ENCODE results near the gene SDHAF3.
"Not testable (repeated sequence)": the region's sequence is repeated elsewhere in the genome, so short reads cannot be mapped to it uniquely, and the experiment has no call there.

The SDHAF3 gene

DNA sequence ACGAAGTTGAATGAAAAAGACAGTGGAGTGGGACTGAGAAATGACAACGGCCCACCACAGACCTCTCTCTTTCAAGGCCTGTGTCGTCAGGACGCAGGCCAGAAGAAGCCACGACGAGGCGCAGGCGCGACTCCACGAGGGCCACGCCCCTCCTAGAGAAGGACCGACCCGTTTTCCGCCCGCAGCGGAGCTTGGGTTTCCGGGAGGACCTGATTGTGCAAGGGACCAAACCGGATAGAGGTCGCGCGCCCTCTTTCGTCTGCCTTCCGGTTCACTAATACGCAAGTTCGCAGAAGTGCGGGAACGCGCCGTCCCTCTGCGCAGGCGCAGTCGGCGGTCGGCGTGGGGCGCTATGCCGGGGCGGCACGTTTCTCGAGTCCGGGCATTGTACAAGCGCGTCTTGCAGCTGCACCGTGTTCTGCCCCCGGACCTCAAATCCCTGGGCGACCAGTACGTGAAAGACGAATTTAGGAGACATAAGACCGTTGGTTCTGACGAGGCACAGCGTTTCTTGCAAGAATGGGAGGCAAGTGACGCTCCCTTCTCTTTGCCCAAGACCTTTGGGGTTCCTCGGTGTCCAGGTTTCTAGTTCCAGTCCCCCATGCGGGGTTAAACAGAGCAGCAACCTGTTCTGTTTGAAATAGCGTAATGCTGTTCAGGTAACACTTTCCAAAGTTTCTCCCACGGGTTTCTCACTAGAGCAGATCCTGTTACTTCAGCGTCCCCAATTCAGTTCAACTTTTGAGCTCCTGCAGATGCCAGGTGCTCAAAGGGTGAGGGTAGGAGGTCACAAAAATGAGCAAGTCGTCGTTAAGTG lies at the start of gene SDHAF3:
TSS of gene SDHAF3 (plus strand) at position 327 of the 817 bp plus-strand sequence. CDS start at position 353, 26 bp downstream.
- peak; percentile 92 to 97 for DNase-seq

- DNase-seq = not testable (repeated sequence)
Measured at GRCh38 chr7:97072025-97072424, 45.5 kb upstream of the SDHAF3 start.

GRCh38 chr7:97075928-97076327 lies 41.6 kb upstream of the SDHAF3 start:
- no peak for DNase-seq

DNA sequence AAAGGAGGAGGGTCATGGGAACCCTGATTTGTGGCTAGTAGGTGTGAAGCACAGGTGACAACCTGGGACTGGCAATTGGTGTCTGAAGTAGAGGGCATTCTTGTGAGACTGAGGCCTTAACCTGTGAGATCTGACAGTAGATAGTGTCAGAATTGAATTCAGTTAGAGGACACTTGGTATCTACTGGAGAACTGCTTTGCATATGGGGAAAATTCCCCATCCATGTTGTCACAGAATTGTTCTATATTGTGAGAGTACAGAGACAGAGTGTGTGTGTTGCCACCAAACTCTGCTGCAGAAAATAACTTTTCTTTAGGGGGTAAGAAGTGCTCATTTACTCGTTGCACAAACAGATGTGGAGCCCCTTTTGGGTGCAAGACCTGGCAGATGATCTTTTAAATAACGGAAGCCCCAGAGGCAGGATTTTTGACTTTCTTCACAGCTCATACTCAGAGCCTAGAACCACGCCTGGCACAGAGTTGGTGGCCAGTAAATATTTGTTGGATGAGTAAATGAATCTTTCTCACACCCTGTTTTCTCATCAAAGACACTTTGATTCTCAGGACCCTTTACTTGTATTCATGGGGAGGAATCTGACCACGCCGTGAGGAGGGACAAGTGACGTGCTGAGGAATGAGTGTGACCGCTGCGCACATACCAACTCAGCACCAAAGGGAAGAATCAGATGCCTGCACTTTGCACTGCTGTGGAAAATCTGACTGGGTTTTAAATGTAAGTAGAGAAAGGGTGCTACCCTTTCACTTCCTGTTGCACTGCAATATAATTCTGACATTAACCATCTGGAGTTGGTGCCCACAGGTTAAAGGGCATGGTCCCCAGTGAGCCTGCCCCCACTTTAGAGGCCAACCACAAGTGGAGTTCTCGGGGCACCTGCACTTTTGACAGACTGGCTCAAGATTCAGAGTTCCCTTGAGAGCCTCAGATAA lies 39.2 kb upstream of the SDHAF3 start:
- no peak for DNase-seq

DNA sequence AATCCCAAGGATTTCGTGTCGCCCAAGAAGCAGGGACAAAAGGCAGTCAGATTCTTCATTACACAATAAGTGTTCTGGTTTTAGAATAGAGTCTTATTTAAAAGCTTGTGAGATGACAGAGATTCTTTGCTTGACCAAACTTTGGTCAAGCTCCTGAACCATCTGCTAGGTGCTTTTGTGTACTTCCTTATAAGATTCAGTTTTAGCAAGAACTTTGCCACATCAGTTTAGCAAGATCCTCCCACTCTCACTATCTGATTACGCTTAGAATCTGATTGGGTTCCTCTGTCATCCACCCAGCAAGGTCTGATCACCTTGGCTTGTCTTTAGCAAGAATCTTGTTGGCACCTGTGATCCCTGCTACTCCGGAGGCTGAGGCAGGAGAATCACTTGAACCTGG lies 38.2 kb upstream of the SDHAF3 start:
- DNase-seq = no peak

GRCh38 chr7:97081521-97082300 lies 35.8 kb upstream of the SDHAF3 start:
- no peak for DNase-seq

DNA sequence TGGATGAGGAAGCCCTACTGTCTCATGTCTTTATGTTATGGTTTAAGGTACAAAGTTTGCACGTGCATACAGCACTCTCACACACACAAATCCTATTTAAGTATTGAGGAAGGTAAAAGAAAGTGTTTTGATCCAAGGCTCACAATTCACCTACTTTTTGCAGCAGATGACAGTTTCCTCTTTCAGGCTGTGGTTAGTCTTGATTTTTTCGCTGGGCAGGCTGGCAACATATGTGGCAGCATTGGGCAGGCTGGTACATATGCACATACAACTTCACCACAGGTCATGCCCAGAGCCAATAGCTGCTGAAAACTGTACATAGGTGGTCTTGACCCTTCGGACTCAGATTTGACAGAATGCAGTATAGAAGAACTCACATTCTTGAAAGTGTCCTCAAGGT lies 29.1 kb upstream of the SDHAF3 start:
- DNase-seq = no peak

DNA sequence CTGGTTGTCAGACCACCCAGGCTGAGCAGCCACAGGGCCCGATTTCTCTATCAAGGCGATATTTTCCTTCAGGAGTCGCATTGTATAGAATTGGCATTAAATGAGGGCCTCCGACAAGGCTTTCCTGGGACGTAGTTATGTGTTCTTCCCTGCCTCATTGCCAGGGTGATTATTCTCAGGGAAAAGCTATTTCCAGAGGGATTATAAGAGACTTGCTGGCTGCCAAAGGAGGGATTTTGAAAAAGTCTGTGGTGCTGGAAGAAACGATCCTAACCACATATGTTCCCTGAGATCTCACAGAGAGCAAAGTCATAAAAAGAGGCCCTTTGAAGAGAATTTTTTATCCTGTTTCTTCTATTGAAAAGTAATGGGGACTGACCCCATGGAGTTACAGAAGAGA lies 27.7 kb upstream of the SDHAF3 start:
- no peak for DNase-seq

- DNase-seq = no peak
Measured at GRCh38 chr7:97090761-97091353, 26.6 kb upstream of the SDHAF3 start.

GRCh38 chr7:97094284-97094930 lies 23.1 kb upstream of the SDHAF3 start:
- DNase-seq = no peak

DNA sequence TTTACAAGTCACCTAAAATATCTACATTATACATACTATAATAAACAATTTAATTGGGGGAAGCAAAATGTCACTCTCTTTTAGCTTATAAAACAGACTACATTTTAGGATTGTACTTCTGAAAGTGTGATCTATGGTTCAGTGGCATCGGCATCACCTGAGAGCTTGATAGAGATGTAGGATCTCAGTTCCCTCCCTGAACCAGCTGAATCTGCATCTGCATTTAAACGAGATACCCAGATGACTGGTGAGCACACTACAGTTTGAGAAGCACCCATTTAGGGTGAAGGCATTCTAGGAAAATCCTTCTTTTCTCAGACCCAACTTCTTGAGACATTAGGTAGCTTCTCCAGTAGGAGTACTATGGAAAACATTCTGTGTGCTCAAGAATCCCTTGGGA lies 21.5 kb upstream of the SDHAF3 start:
- no peak for DNase-seq

DNA sequence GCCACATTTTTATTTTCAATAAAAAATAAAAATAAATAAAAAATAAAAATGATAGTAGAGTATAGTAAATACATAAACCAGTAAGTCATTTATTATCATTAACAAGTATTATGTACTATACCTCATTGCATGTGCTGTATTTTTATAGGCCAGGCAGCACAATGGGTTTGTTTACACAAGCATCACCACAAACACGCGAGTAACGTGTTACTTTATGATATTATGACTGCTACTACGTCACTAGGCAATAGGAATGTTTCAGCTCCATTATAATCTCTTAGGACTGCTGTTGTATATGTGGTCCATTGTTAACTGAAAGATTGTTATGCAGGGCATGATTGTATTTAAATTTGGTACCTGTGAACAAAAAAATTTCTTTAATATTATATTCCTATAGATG lies 20.8 kb upstream of the SDHAF3 start:
- DNase-seq = no peak

DNA sequence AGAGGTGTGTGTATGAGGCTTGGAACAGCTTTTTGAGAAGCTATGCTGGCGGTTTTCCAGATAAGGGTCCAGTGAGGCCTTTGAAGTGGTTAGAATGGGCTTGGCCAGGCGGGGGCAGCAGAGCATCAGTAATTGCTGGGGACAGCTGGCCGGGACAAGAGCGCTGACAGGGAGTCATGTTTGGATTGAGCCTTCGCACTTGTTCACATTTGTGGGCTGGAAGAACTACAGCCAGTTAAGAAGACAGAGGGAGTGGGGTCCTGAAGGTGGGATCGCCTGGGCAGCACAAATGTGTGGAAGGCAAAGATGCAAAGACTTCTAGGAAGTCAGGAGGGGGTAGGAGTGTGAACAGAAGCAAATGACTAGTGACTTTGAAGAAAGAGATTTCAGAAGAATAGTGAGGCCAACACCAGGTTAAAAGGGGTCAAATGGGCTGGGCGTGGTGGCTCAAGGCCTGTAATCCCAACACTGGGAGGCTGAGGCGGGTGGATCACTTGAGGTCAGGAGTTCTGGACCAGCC lies 12.7 kb upstream of the SDHAF3 start:
- DNase-seq = peak; percentile 50 to 88

DNA sequence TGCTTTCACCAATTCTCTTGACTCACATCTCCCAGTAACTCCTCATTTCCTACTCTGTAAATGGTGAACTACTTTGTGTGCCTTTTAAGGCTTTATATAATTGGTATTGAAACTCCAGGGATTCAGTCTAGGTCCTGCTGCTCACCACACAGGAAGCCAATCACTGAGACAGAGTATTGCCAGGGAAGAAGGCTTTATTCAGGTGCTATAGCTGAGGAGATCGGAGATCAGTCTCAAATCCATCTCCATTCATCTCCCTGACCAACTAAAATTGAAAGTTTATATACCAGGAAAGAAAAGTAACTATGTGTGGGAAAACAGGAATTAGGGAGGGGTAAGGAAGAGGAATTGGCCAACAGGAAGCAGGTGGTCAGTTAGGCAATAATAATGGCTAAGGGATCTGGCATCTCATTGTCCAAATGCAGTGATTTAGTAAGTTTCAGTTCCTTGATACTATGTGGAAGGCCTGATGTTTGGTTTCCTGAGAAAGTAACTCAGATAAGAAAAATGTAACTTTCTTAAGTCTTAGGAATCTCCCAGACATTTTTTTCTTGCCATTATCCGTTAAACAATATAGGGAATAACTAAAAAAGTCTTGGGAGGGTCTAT lies 10.2 kb upstream of the SDHAF3 start:
- peak; percentile 6 to 11 for DNase-seq

- peak; percentile 51 to 75 for DNase-seq
Measured at GRCh38 chr7:97116308-97116707, 1.2 kb upstream of the SDHAF3 start.

- DNase-seq = no peak
Measured at GRCh38 chr7:97117035-97117371, 495 bp upstream of the SDHAF3 start.

- peak in 1 of 2 donors; percentile 4 for DNase-seq
Measured at GRCh38 chr7:97118306-97118917, 914 bp downstream of the SDHAF3 start.

GRCh38 chr7:97119747-97120146 lies 2.2 kb downstream of the SDHAF3 start:
- no peak for DNase-seq

- DNase-seq = no peak
Measured at GRCh38 chr7:97120713-97121457, 3.4 kb downstream of the SDHAF3 start.

DNA sequence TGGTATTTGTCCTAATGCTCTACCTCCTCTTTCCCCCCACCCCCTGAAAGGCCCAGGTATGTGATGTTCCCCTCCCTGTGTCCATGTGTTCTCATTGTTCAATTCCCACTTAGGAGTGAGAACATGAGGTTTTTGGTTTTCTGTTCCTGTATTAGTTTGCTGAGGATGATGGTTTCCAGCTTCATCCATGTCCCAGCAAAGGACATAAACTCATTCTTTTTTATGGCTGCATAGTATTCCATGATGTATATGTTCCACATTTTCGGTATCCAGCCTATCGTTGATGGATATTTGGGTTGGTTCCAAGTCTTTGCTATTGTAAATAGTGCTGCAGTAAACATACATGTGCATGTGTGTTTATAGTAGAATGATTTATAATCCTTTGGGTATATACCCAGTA lies 5.6 kb downstream of the SDHAF3 start:
- DNase-seq = not testable (repeated sequence)
